Effector memory CD4-positive, alpha-beta T cell (primary cell): ENCODE data around the gene EPHX1.
A peak's percentile ranks its signal among the peaks of the same experiment; 100 is the strongest.

Experiments used
- DNase-seq, 3 donors: peaks; one replicate each; pipeline ENCODE4 v3.0.0-alpha.2; 2020
- H3K27ac ChIP-seq: 2 replicates; pipeline ENCODE4 v1.7.0; 2013; ENCODE audit warnings: mild to moderate bottlenecking, low read length, moderate library complexity; ENCODE audit not compliant: insufficient read depth, poor library complexity, severe bottlenecking
- H3K27me3 ChIP-seq: replicated peaks from 2 replicates; pipeline ENCODE4 v1.7.0; 2013; ENCODE audit warnings: mild to moderate bottlenecking, low read length; ENCODE audit not compliant: insufficient read depth, control insufficient read depth, poor library complexity, severe bottlenecking
- H3K36me3 ChIP-seq: 2 replicates; pipeline ENCODE4 v1.7.0; 2013; ENCODE audit warnings: mild to moderate bottlenecking, low read length, moderate library complexity; ENCODE audit not compliant: control insufficient read depth, insufficient read depth
- H3K4me1 ChIP-seq: 2 replicates; pipeline ENCODE4 v1.7.0; 2013; ENCODE audit warnings: low read length, mild to moderate bottlenecking; ENCODE audit not compliant: control insufficient read depth, insufficient read depth, poor library complexity, severe bottlenecking
- H3K4me3 ChIP-seq: 2 replicates; pipeline ENCODE4 v1.7.0; 2013; ENCODE audit warnings: low read length, low read depth, mild to moderate bottlenecking; ENCODE audit not compliant: insufficient read depth, poor library complexity, severe bottlenecking
- H3K9me3 ChIP-seq: 2 replicates; pipeline ENCODE4 v1.7.0; 2013; ENCODE audit warnings: mild to moderate bottlenecking, low read length, moderate library complexity; ENCODE audit not compliant: control insufficient read depth

EPHX1 gene

GRCh38 chr1:225842074-225842473 is 32.1 kb downstream of the EPHX1 start:
- H3K36me3 ChIP-seq: peaks cover 14% of the 10 kb centered on the region
- H3K27ac ChIP-seq: no peak overlapping the region
- H3K9me3 ChIP-seq: no peaks in the 10 kb centered on the region
- no peak overlapping the region for H3K4me3 ChIP-seq
- DNase-seq: no peak
- H3K27me3 ChIP-seq: no peaks in the 10 kb centered on the region
- no peaks in the 10 kb centered on the region for H3K4me1 ChIP-seq

- H3K4me3 ChIP-seq: no peak overlapping the region
- no peak overlapping the region for H3K27ac ChIP-seq
- H3K4me1 ChIP-seq: no peaks in the 10 kb centered on the region
- no peaks in the 10 kb centered on the region for H3K9me3 ChIP-seq
- no peak for DNase-seq
- H3K27me3 ChIP-seq: no peaks in the 10 kb centered on the region
- H3K36me3 ChIP-seq: peaks cover 22% of the 10 kb centered on the region
Measured at GRCh38 chr1:225842788-225843425, 33.0 kb downstream of the EPHX1 start.

GRCh38 chr1:225843426-225843795 is 33.5 kb downstream of the EPHX1 start:
- Histone ChIP-seq H3K4me1 (no peaks in the 10 kb centered on the region), H3K4me3 (no peak overlapping the region), H3K36me3 (peaks cover 23% of the 10 kb centered on the region), H3K27ac (no peak overlapping the region), H3K27me3 (no peaks in the 10 kb centered on the region), H3K9me3 (no peaks in the 10 kb centered on the region)
- no peak for DNase-seq

- H3K36me3 ChIP-seq: peaks cover 27% of the 10 kb centered on the region
- no peak overlapping the region for H3K27ac ChIP-seq
- no peaks in the 10 kb centered on the region for H3K27me3 ChIP-seq
- DNase-seq: no peak
- H3K4me1 ChIP-seq: peaks cover 8% of the 10 kb centered on the region
- H3K9me3 ChIP-seq: no peaks in the 10 kb centered on the region
- no peak overlapping the region for H3K4me3 ChIP-seq
Measured at GRCh38 chr1:225844236-225845061, 34.5 kb downstream of the EPHX1 start.

- Histone ChIP-seq H3K9me3 (no peaks in the 10 kb centered on the region), H3K27me3 (no peaks in the 10 kb centered on the region), H3K36me3 (peaks cover 34% of the 10 kb centered on the region), H3K4me3 (no peak overlapping the region), H3K27ac (no peak overlapping the region), H3K4me1 (peaks cover 8% of the 10 kb centered on the region)
- DNase-seq: no peak
Measured at GRCh38 chr1:225845097-225845496, 35.2 kb downstream of the EPHX1 start.

GRCh38 chr1:225845571-225846259 is 35.8 kb downstream of the EPHX1 start:
- DNase-seq: no peak
- Histone ChIP-seq H3K27me3 (no peaks in the 10 kb centered on the region), H3K27ac (no peak overlapping the region), H3K4me3 (no peak overlapping the region), H3K36me3 (peaks cover 36% of the 10 kb centered on the region), H3K9me3 (no peaks in the 10 kb centered on the region), H3K4me1 (peaks cover 8% of the 10 kb centered on the region)

GRCh38 chr1:225846331-225847310 is 36.7 kb downstream of the EPHX1 start:
- no peak for DNase-seq
- Histone ChIP-seq H3K9me3 (no peaks in the 10 kb centered on the region), H3K36me3 (peaks cover 44% of the 10 kb centered on the region), H3K27me3 (no peaks in the 10 kb centered on the region), H3K4me1 (peaks cover 8% of the 10 kb centered on the region), H3K27ac (no peak overlapping the region), H3K4me3 (no peak overlapping the region)

GRCh38 chr1:225847610-225848009 is 37.7 kb downstream of the EPHX1 start:
- H3K27me3 ChIP-seq: no peaks in the 10 kb centered on the region
- no peak for DNase-seq
- H3K4me3 ChIP-seq: no peak overlapping the region
- H3K9me3 ChIP-seq: no peaks in the 10 kb centered on the region
- H3K27ac ChIP-seq: peak overlapping the region; percentile 28
- H3K36me3 ChIP-seq: peaks cover 53% of the 10 kb centered on the region
- peaks cover 8% of the 10 kb centered on the region for H3K4me1 ChIP-seq

GRCh38 chr1:225848030-225848955 is 38.4 kb downstream of the EPHX1 start:
- Histone ChIP-seq H3K9me3 (no peaks in the 10 kb centered on the region), H3K27me3 (no peaks in the 10 kb centered on the region), H3K4me3 (no peak overlapping the region), H3K4me1 (peaks cover 8% of the 10 kb centered on the region), H3K27ac (peak overlapping the region; percentile 28), H3K36me3 (peaks cover 60% of the 10 kb centered on the region)
- no peak for DNase-seq
